WTC11 (cell line): Measurements from ENCODE around the gene GRM4. TPM values are rescaled to one million over a fixed set of nuclear protein-coding genes. Genes with fewer than 3 reads are reported as not detected.

ENCODE experiments used
- ATAC-seq: fragments of 200-7000 bp; cut with Tn5 transposase; 2 replicates; pipeline ENCODE4 v1.10.0; 2021; ENCODE audit warnings: mild to moderate bottlenecking, moderate library complexity
- CTCF ChIA-PET: fragments of 300-600 bp; sonication (Branson Sonifier 250); formaldehyde crosslinking; loops from one replicate; lab custom pipeline; 2021; ENCODE audit warnings: antibody characterized with exemption; lab: Charles Lee
- POLR2A ChIA-PET: fragments of 350-600 bp; sonication (Branson Sonifier 250); formaldehyde crosslinking; loops from one replicate; lab custom pipeline; 2021; ENCODE audit warnings: antibody characterized with exemption; lab: Charles Lee
- DNase-seq: peaks from one replicate; pipeline ENCODE4 v3.0.0; 2021; ENCODE audit warnings: low spot score
- H3K27ac Mint-ChIP-seq: 2 replicates; pipeline ENCODE4 v1.8.0; 2021; ENCODE audit warnings: mixed read lengths
- H3K27me3 Mint-ChIP-seq: 2 replicates; pipeline ENCODE4 v1.8.0; 2021; ENCODE audit warnings: low read depth, mild to moderate bottlenecking, moderate library complexity, mixed read lengths
- H3K36me3 Mint-ChIP-seq: 2 replicates; pipeline ENCODE4 v1.8.0; 2021; ENCODE audit warnings: mixed read lengths
- H3K4me1 Mint-ChIP-seq: 2 replicates; pipeline ENCODE4 v1.8.0; 2022; ENCODE audit warnings: mixed read lengths
- H3K4me3 Mint-ChIP-seq: 2 replicates; pipeline ENCODE4 v1.8.0; 2021; ENCODE audit warnings: mild to moderate bottlenecking, moderate library complexity, mixed read lengths
- H3K9me3 Mint-ChIP-seq: 2 replicates; pipeline ENCODE4 v1.8.0; 2021; ENCODE audit warnings: mixed read lengths
- ATF3 ChIP-seq: sonication (generic); formaldehyde crosslinking; conservative IDR thresholded peaks from 2 replicates; pipeline ENCODE4 v1.8.1; 2022; ENCODE audit warnings: mild to moderate bottlenecking, missing genetic modification reagents
- CREB1 ChIP-seq: sonication (generic); formaldehyde crosslinking; IDR thresholded peaks from 2 replicates; pipeline ENCODE4 v1.8.0; 2023; ENCODE audit warnings: mild to moderate bottlenecking, missing genetic modification reagents
- FOXJ3 ChIP-seq: sonication (generic); formaldehyde crosslinking; IDR thresholded peaks from 2 replicates; pipeline ENCODE4 v1.9.0; 2021; ENCODE audit warnings: missing genetic modification reagents, mild to moderate bottlenecking, borderline replicate concordance
- GABPB1 ChIP-seq: sonication (generic); formaldehyde crosslinking; IDR thresholded peaks from 2 replicates; pipeline ENCODE4 v1.8.1; 2023; ENCODE audit warnings: mild to moderate bottlenecking, missing genetic modification reagents
- JAZF1 ChIP-seq: fragments of 250-450 bp; sonication (Bioruptor Pico); IDR thresholded peaks from 2 replicates; pipeline ENCODE4 v1.9.0; 2021; ENCODE audit warnings: moderate library complexity, mild to moderate bottlenecking, inconsistent platforms
- NFATC4 ChIP-seq: fragments of 250-450 bp; sonication (Bioruptor Pico); IDR thresholded peaks from 2 replicates; pipeline ENCODE4 v1.9.0; 2021; ENCODE audit warnings: mild to moderate bottlenecking
- NFYB ChIP-seq: sonication (generic); formaldehyde crosslinking; conservative IDR thresholded peaks from 2 replicates; pipeline ENCODE4 v1.8.0; 2022; ENCODE audit warnings: low read depth, missing genetic modification reagents
- NR2C2 ChIP-seq: sonication (generic); formaldehyde crosslinking; IDR thresholded peaks from 2 replicates; pipeline ENCODE4 v1.8.0; 2022; ENCODE audit warnings: mild to moderate bottlenecking, missing genetic modification reagents
- PRDM15 ChIP-seq: sonication (generic); formaldehyde crosslinking; IDR thresholded peaks from 2 replicates; pipeline ENCODE4 v1.8.0; 2022; ENCODE audit warnings: missing genetic modification reagents
- RORB ChIP-seq: fragments of 250-450 bp; sonication (Bioruptor Pico); IDR thresholded peaks from 2 replicates; pipeline ENCODE4 v1.9.0; 2021; ENCODE audit warnings: mild to moderate bottlenecking
- ZNF219 ChIP-seq: sonication (generic); formaldehyde crosslinking; IDR thresholded peaks from 2 replicates; pipeline ENCODE4 v1.8.0; 2023; ENCODE audit warnings: missing genetic modification reagents, mild to moderate bottlenecking, borderline replicate concordance
- ZNF281 ChIP-seq: sonication (generic); formaldehyde crosslinking; IDR thresholded peaks from 2 replicates; pipeline ENCODE4 v1.8.0; 2023; ENCODE audit warnings: mild to moderate bottlenecking, missing genetic modification reagents
- total RNA-seq: library from RNA; stranded (reverse); gene quantifications from 3 replicates; pipeline ENCODE4 v1.2.3, GENCODE V29; 2021
- TF ChIP-seq, protein P1 (sequence below): sonication (generic); formaldehyde crosslinking; IDR thresholded peaks from 2 replicates; pipeline ENCODE4 v1.8.1; 2023; ENCODE audit warnings: mild to moderate bottlenecking, missing genetic modification reagents, moderate library complexity
- TF ChIP-seq, protein P2 (sequence below): sonication (generic); formaldehyde crosslinking; IDR thresholded peaks from 2 replicates; pipeline ENCODE4 v1.8.0; 2023; ENCODE audit warnings: missing genetic modification reagents, mild to moderate bottlenecking, borderline replicate concordance
- TF ChIP-seq, protein P3 (sequence below): sonication (generic); formaldehyde crosslinking; IDR thresholded peaks from 2 replicates; pipeline ENCODE4 v1.8.1; 2023; ENCODE audit warnings: mild to moderate bottlenecking, missing genetic modification reagents

GRM4 gene
- total RNA-seq, 1 experiment from 2014 or later: 34.5 TPM

- Mint-ChIP-seq H3K27me3 (peaks cover 41% of the 10 kb centered on the region), H3K4me1 (peaks cover 5% of the 10 kb centered on the region), H3K36me3 (no peaks in the 10 kb centered on the region), H3K9me3 (peaks cover 17% of the 10 kb centered on the region), H3K27ac (no peak overlapping the region), H3K4me3 (no peak overlapping the region)
- DNase-seq (no peak), ATAC-seq (no peak)
- TF ChIP-seq ATF3: no peak
- TF ChIP-seq ZNF219 (CRISPR knock-in tag): no peak
- no peak for TF ChIP-seq NFATC4 (CRISPR knock-in tag)
- TF ChIP-seq GABPB1: no peak
- TF ChIP-seq, protein P1, sequence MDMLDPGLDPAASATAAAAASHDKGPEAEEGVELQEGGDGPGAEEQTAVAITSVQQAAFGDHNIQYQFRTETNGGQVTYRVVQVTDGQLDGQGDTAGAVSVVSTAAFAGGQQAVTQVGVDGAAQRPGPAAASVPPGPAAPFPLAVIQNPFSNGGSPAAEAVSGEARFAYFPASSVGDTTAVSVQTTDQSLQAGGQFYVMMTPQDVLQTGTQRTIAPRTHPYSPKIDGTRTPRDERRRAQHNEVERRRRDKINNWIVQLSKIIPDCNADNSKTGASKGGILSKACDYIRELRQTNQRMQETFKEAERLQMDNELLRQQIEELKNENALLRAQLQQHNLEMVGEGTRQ: no peak
- TF ChIP-seq, protein P2, sequence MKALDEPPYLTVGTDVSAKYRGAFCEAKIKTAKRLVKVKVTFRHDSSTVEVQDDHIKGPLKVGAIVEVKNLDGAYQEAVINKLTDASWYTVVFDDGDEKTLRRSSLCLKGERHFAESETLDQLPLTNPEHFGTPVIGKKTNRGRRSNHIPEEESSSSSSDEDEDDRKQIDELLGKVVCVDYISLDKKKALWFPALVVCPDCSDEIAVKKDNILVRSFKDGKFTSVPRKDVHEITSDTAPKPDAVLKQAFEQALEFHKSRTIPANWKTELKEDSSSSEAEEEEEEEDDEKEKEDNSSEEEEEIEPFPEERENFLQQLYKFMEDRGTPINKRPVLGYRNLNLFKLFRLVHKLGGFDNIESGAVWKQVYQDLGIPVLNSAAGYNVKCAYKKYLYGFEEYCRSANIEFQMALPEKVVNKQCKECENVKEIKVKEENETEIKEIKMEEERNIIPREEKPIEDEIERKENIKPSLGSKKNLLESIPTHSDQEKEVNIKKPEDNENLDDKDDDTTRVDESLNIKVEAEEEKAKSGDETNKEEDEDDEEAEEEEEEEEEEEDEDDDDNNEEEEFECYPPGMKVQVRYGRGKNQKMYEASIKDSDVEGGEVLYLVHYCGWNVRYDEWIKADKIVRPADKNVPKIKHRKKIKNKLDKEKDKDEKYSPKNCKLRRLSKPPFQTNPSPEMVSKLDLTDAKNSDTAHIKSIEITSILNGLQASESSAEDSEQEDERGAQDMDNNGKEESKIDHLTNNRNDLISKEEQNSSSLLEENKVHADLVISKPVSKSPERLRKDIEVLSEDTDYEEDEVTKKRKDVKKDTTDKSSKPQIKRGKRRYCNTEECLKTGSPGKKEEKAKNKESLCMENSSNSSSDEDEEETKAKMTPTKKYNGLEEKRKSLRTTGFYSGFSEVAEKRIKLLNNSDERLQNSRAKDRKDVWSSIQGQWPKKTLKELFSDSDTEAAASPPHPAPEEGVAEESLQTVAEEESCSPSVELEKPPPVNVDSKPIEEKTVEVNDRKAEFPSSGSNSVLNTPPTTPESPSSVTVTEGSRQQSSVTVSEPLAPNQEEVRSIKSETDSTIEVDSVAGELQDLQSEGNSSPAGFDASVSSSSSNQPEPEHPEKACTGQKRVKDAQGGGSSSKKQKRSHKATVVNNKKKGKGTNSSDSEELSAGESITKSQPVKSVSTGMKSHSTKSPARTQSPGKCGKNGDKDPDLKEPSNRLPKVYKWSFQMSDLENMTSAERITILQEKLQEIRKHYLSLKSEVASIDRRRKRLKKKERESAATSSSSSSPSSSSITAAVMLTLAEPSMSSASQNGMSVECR (CRISPR knock-in tag): no peak
- TF ChIP-seq CREB1 (CRISPR knock-in tag): no peak
- TF ChIP-seq JAZF1 (CRISPR knock-in tag): no peak
- no peak for TF ChIP-seq NFYB
- TF ChIP-seq RORB (CRISPR knock-in tag): no peak
- no peak for TF ChIP-seq NR2C2 (CRISPR knock-in tag)
- TF ChIP-seq, protein P3, sequence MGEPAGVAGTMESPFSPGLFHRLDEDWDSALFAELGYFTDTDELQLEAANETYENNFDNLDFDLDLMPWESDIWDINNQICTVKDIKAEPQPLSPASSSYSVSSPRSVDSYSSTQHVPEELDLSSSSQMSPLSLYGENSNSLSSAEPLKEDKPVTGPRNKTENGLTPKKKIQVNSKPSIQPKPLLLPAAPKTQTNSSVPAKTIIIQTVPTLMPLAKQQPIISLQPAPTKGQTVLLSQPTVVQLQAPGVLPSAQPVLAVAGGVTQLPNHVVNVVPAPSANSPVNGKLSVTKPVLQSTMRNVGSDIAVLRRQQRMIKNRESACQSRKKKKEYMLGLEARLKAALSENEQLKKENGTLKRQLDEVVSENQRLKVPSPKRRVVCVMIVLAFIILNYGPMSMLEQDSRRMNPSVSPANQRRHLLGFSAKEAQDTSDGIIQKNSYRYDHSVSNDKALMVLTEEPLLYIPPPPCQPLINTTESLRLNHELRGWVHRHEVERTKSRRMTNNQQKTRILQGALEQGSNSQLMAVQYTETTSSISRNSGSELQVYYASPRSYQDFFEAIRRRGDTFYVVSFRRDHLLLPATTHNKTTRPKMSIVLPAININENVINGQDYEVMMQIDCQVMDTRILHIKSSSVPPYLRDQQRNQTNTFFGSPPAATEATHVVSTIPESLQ (CRISPR knock-in tag): no peak
- no peak for TF ChIP-seq FOXJ3 (CRISPR knock-in tag)
- TF ChIP-seq ZNF281 (CRISPR knock-in tag): no peak
- no peak for TF ChIP-seq PRDM15 (CRISPR knock-in tag)
- POLR2A ChIA-PET: no interaction called here
- CTCF ChIA-PET: interaction anchor here (1.2 to 1.4 kb wide), 2 partner anchors 41 to 56 kb away, joined by 4 to 6 read pairs; no protein-coding TSS in a partner anchor
Observed at GRCh38 chr6:33999567-33999966, 146.3 kb downstream of the GRM4 start.
